SK-MEL-5 (cell line): ENCODE results near the gene ACACA. TPM values are rescaled to one million over a fixed set of nuclear protein-coding genes. Genes with fewer than 3 reads are reported as not detected.
"Not testable (repeated sequence)": the region's sequence is repeated elsewhere in the genome, so short reads cannot be mapped to it uniquely, and the experiment has no call there.

Experiments used
- DNase-seq: peaks from one replicate; pipeline ENCODE4 v3.0.0-alpha.2; 2016; ENCODE audit warnings: low read depth, low spot score
- in situ Hi-C: cut with HindIII; loops from 2 replicates; pipeline ENCODE4 v1.10.0; 2016; ENCODE audit warnings: low sequenced_read_pairs, high pct_unique_total_duplicates, low pct_unique_long_range_greater_than_20kb
- total RNA-seq: library from RNA; depleted of rRNA; stranded (reverse); fragments of >200 nt; shearing (Covaris generic); gene quantifications from 2 replicates; pipeline ENCODE4 v1.2.3, GENCODE V29; 2014

ACACA gene
- total RNA-seq, 1 experiment from 2014 or later, result 37.8 TPM

DNA sequence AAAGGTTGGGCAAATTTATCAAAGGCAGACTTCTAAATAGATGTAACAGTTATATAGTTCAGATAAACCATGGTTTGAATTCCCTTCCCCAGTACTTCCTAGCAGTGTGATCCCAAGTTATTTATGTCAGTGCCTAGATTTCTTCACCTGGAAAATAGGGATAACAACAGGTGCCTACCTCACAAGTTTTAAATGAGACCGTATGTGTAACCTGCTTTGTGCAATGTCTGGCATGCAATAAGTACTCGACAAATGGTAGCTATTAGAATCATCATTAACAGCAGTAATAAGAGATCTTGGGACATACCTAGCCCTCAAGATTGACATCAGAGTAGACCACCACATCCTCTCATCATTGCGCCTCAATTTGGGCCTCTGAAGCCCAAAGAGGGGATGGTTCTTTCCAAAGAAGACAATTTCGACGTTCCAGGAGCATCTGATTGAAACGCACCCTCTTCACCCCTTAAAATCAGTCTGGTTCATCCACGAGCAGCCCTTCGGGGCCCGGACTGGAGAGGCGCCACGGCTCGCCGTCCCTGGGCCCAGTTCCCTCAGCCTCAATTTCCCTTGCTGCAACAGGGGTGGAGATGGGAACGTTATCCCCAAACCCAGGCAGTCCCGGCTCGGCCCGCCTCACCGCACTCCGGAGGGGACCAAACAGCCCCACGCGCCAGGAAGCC, 541 bp downstream of the ACACA start:
- in situ Hi-C loops, result no loop called here
- no peak for DNase-seq

DNA sequence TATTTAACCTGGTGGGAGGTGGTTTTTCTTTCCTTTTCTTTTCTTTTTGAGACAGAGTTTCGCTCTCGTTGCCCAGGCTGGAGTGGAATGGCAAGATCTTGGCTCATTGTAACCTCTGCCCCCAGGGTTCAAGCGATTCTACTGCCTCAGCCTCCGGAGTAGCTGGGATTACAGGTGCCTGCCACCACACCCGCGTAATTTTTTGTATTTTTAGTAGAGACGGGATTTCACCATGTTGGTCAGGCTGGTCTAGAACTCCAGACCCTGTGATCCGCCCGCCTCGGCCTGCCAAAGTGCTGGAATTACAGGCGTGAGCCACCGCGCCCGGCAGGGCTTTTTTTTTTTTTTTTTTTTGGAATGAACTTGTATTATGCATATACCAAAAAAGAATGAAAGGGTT, 1.1 kb downstream of the ACACA start:
- DNase-seq, in situ Hi-C loops: not testable (repeated sequence)

DNA sequence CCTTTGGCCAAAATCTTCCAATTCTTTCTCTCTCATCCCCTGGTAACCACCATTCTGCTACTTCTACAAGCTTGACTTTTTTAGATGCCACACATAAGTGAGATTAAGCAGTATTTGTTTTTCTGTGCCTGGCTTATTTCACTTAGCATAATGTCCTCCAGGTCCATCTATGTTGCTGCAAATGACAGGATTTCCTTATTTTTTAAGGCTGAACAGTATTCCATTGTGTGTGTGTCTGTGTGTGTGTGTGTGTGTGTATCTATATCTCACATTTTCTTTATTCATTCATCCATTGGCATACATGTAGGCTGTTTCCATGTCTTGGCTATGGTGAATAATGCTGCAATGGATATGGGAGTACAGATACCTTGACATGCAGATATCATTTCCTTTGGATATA, 6.1 kb downstream of the ACACA start:
- in situ Hi-C loops, result no loop called here
- no peak for DNase-seq

DNA sequence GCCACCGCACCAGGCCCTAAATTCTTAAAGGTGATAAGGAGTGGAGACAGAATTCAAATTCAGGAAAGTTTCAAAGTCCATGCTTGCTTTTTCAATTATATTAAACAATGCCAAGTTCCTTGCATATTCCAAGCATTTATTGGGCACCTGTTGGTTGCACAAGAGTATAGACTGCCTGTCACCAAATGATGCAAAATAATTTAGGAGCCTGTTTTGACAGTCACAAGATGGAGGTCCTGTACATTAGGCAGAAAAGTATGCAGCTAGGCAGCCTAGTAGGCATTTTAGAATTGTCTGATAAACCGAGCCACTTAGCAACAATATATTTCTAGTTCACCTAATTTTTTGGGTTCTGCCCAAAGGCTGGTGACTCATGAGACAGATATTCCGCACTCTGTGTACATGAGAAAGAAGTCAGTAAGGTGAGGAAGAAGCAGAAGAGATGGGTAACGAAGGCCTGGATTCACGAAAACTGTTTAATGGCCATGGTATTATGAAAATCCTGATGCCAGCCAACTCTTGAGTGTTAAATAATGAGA, 7.3 kb downstream of the ACACA start:
- in situ Hi-C loops, result no loop called here
- no peak for DNase-seq

DNA sequence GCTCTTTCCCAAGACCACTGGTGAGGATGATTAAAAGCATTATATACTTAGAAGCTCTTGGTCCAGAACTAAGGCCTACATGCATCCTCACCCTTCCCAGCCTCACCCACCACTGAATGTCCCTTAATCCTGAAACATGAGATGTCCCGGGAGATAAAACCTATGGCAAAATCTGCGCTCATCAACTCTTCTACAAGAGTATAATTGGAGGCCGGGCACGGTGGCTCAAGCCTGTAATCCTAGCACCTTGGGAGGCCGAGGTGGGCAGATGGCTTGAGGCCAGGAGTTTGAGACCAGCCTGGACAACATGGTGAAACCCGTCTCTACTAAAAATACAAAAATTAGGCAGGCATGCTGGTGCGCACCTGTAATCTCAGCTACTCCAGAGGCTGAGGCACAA, 13.3 kb downstream of the ACACA start:
- no peak for DNase-seq
- in situ Hi-C loops, result no loop called here

DNA sequence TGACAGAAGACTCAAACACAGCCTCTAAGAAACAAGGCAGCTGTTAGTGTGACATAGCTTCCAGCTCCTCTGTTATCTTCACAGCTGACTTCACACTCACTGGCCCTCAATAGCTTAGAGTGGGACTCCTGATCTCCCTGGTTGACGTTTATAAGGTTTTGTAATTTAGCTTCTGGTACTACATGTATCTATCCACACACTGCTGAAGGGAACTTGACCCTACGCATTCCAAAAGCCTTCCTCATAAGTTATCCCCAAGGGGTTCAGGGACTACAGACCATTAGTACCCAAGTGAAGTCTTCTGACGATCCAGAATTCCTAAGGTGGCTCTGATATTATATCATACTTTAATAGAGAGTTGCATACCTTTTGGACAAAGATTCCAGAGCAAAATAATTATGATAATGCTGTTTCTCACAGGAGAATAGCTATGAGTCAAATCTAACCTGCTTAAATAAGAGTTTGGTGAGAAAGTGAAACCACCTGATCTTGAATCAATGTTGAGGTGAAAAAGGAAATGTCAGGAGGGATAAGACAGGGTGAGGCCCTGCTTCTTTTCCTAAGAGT, 14.5 kb downstream of the ACACA start:
- in situ Hi-C loops, result no loop called here
- DNase-seq, result no peak

DNA sequence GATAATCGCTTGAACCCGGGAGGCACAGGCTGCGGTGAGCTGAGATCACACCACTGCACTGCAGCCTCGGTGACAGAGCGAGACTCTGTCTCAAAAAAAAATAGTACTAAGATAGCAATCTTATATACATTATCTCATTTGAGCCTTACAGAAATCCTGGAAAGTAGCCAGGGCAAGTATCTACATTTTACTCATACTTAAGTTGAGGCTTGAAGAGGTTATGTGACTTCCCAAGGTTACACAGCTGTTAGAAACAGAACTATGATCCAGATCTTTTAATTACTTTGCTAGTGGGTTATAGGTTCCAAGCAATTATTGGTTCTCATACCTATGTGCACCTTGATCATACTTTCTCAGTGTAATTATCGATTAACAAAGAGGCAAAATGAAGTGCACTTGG, 15.5 kb downstream of the ACACA start:
- in situ Hi-C loops, result no loop called here
- no peak for DNase-seq

DNA sequence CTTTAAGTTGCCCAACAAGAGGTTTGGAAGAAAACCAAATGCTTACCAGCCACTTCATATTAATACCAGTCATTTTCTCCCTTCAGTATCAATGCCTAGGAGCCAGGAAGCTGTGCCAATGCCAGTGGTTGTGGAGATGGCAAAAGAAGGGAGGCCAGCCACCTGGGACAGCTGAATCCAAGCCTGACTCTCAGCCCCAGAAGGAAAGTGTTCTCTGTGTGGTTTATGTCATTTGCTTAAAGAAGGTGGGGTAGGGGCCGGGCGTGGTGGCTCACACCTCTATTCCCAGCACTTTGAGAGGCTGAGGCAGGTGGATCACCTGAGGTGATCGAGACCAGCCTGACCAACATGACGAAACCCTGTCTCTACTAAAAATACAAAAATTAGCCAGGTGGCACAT, 17.5 kb downstream of the ACACA start:
- DNase-seq, result no peak
- in situ Hi-C loops, result no loop called here

DNA sequence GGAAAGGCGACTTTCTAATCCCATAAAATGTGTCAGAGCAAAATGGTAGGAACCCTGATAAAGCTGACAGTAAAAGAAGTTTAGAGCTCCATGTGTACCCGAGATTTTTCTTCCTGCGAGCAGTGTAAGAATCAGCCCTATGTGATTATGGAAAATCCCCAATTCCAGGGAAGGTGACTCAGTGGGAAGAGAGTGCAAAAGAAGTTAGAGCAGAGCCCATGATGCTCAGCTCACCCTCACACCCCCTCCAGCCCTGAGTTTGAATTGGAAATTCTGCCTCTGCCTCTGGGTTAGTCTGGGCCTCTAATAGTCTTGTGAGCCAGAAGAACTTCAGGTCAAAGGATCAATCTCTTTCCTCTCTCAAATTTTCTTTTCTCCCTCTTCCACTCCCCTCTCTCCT, 18.4 kb downstream of the ACACA start:
- in situ Hi-C loops, result no loop called here
- no peak for DNase-seq

DNA sequence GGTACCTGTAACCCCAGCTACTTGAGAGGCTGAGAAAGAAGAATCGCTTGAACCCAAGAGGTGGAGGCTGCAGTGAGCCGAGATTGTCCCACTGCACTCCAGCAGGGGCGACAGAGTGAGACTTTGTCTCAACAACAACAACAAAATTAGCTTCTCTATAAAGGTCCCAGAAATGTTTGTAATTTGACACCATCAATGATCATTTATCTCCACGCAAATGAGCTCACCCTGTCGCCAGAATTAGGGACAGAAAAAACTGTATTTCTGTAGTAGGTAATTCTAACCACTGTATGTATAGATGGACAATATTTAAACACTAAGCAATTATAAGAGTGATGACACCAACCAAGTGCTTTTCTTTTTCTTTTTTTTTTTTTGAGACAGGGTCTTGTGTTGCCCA, 20.2 kb downstream of the ACACA start:
- no peak for DNase-seq
- in situ Hi-C loops, result no loop called here

DNA sequence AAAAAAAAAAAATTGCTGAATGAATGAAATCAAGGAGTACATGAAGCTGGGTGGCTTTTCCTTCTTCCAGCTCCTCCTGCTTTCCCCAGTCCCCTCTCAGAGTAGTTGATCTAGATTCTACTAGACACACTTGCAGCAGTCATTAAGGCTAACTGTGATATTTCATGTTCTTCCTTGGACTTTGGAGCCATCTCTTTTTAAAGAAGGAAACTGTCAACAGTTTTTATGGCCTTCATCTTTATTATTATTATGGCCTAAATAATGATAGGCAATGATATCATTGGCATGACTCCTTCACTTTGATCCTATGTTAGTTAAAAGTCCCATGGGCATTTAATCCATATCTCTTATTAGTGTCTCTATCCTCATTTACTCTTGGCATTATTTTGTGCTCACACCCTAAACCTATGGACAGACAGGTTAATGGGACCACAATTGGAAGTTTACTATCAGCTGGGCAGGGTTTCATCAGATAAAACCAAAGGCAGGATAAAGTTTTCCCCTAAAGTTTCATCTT, 21.1 kb downstream of the ACACA start:
- DNase-seq, result no peak
- in situ Hi-C loops, result no loop called here

DNA sequence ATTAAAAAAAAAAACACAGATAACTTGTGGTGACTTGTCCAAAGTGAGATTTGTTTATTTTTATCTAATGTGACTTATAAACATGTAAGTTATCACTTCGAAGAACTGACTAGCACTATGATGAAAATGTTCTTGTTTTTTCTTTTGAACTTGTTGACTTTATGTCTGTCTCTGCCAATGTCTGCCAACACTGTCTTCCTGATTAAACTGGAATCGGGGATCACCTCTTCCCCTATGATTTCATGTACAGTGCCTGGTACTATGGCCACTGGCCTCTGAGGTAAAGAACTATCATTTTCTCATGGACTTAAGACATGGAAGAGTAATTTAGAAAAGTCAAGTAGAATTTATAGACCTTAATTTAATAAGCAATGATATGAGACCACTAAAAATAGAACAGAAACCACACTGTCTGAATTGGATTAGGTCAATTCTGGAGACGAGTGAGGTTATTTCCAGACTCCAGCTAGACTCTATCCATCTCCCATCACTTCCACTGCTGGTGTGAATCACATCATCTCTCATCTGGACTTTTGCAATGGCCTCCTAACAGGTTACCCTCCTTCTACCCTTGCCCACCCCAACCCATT, 22.0 kb downstream of the ACACA start:
- in situ Hi-C loops, result no loop called here
- no peak for DNase-seq

DNA sequence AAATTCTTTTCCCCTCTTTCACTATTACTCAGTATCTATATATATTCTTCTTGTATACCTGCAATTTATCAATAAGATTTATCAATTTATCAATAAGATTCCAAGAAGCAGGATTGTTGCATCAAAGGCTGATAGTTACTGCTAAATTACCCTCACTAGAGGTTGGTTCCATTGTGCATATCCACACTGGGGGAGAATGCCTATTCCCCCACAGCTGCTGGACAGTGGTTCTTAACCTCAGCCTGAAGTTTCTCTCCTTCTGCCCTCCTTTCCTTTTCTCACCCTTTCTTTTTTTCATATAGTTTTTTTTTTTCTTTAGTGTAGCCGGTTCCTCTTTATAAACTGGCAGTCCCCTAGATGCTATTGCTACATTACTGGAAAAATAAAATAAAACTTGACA, 24.6 kb downstream of the ACACA start:
- no peak for DNase-seq
- in situ Hi-C loops, result no loop called here

DNA sequence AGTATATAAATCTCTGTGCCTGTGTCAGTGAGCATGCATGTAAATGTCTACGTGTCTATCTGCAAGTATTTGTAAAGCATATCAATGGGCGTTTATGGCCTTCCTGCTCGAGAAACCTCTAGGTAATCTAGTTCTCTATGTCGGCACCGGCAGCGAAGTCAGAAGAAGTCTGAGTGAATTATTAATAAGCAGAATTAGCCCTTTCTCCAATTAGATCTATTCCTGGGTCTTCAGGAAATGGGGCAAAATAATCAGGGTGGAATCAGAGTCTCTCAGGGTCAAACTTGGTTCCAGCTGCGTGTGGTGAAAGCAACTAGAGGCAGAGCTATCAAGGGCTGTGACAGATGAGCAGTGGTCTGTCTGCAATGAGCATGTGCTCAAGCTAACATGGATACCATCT, 30.9 kb downstream of the ACACA start, which contains the start of gene C17orf78:
Gene C17orf78 (plus strand): TSS at position 280 of the 400 bp plus-strand sequence. CDS start 108 bp downstream, at position 388.
- no peak for DNase-seq
- in situ Hi-C loops, result no loop called here

DNA sequence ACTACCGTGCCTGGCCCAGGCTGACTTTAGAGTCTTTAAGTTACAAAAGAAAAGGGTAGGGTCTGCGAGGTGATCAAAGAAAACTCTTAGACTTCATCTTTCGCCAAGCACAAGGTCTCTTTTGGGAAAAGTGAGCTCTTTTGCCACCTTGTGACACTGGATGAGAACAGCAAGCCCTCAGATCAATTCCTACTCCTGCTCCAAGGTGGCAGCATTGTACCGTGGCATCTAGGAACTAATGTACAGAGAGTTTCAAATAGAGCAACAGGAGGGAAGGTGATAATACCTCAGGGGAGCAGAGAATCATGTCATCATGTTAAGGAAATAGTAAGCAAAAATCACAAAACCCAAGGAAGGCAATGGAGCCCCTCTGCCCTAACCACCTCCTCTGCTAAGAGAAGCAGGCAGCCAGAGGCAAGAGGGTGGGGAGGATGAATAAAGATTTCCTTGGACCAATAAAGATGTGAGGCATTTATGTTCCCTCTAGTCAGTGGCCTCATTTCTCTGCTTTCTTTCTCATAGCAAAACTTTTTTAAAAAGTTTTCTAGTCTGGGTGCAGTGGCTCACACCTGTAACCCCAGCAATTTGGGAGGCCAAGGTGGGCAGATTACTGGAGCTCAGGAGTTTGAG, 33.0 kb downstream of the ACACA start:
- in situ Hi-C loops, result no loop called here
- peak; percentile 91 for DNase-seq

DNA sequence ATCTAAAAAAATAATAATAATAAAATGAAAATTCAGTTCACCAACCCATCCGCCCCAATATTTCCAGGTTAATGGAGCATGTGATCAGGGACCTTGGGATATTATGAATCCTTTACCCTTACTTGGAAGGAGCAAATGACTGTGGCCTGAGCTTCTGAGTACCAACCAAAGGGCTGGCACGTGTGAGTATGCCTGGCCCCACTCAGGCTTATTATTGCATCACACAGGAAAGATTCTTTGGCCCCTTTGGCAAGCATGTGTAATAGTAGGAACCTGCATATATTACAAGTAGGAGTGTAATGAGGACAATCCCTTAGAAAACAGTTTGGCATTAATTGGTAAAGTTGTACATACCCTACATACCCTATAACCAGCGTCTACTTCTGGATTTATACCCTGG, 38.1 kb downstream of the ACACA start:
- DNase-seq, result no peak
- in situ Hi-C loops, result no loop called here

DNA sequence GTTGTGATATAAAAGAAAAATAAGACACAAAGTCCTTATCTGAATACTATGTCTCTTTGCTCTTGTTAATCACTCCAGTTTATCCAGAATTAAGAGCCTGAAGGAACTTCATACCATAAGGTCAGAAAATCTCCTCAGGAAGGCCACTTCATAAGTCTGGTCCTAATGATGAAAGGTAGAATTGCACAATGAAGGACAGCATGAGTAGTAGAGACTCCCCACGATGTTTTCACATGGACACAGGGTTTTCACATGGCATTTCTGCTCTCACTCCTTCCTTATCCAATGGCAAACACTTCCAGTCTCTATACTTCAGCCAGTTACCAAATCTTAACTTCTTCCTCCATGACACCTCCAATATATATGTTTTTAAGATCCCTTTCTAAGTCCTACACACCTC, 41.0 kb downstream of the ACACA start:
- in situ Hi-C loops, result no loop called here
- DNase-seq, result no peak

DNA sequence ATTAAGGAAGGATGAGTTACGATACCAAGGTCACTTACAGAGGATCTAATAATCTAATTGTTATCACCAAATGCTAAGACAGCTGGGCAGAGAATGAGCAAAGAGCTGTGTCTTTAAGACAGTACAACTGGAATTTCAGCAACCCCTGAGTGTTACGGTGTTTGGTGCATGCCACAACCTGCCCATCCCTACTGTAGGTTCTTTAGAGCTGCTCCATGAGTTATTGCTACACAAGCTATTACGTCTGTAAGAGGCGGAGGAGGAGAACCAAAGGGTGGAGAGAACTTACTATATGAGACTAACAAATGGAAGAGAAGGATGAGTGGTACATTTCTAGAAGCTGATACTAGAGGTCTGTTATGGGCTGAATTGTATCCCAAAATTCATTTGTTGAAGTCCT, 45.1 kb downstream of the ACACA start:
- in situ Hi-C loops, result no loop called here
- no peak for DNase-seq
